Measurements from ENCODE around the gene GRM4. TPM values are rescaled to one million over a fixed set of nuclear protein-coding genes. Genes with fewer than 3 reads are reported as not detected.

GRM4 gene
- total and polyA plus RNA-seq, 9 of the 15 experiments (the other 6 are each of a cell fraction or from before 2014, with no cell fraction given), result 0.18 TPM; not detected in 8

GRCh38 chr6:33990061-33990541 lies 155.8 kb downstream of the GRM4 start (continued):
- peak; percentile 86 for TF ChIP-seq TEAD4 (IDR thresholded peaks at IDR 0.05; ENCODE audit: low read length)
- no peak for TF ChIP-seq TEAD4 (CRISPR knock-in tag; IDR thresholded peaks at IDR 0.05; ENCODE audit: borderline replicate concordance)
- peak; percentile 60; the same call in 1 of the 2 replicates for TF ChIP-seq ARID1B (IDR thresholded peaks at IDR 0.05)
- no peak for TF ChIP-seq MCM7 (IDR thresholded peaks at IDR 0.05)
- TF ChIP-seq TCF3 (CRISPR knock-in tag; IDR thresholded peaks at IDR 0.05), result peak; percentile 69
- TF ChIP-seq HIVEP1 (CRISPR knock-in tag; IDR thresholded peaks at IDR 0.05), result no peak
- TF ChIP-seq NR0B1 (IDR thresholded peaks at IDR 0.05; ENCODE audit: partially characterized antibody), result no peak
- no peak for TF ChIP-seq ZSCAN29 (IDR thresholded peaks at IDR 0.05)
- no peak for TF ChIP-seq SMARCB1 (IDR thresholded peaks at IDR 0.05; ENCODE audit: insufficient read length, low read depth)
- TF ChIP-seq STAT5A (IDR thresholded peaks at IDR 0.05; ENCODE audit: borderline replicate concordance, low read length), result peak; percentile 47; the same call in 1 of the 2 replicates
- TF ChIP-seq, protein P1, sequence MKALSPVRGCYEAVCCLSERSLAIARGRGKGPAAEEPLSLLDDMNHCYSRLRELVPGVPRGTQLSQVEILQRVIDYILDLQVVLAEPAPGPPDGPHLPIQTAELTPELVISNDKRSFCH (CRISPR knock-in tag; IDR thresholded peaks at IDR 0.05), result no peak
- TF ChIP-seq, protein P1 (tag; IDR thresholded peaks at IDR 0.05), result no peak
- peak; percentile 90 for TF ChIP-seq CBFA2T2 (conservative IDR thresholded peaks at IDR 0.05)
- TF ChIP-seq LARP7 (IDR thresholded peaks at IDR 0.05), result no peak
- no peak for TF ChIP-seq BRD4 (IDR thresholded peaks at IDR 0.05)
- TF ChIP-seq, protein P2, sequence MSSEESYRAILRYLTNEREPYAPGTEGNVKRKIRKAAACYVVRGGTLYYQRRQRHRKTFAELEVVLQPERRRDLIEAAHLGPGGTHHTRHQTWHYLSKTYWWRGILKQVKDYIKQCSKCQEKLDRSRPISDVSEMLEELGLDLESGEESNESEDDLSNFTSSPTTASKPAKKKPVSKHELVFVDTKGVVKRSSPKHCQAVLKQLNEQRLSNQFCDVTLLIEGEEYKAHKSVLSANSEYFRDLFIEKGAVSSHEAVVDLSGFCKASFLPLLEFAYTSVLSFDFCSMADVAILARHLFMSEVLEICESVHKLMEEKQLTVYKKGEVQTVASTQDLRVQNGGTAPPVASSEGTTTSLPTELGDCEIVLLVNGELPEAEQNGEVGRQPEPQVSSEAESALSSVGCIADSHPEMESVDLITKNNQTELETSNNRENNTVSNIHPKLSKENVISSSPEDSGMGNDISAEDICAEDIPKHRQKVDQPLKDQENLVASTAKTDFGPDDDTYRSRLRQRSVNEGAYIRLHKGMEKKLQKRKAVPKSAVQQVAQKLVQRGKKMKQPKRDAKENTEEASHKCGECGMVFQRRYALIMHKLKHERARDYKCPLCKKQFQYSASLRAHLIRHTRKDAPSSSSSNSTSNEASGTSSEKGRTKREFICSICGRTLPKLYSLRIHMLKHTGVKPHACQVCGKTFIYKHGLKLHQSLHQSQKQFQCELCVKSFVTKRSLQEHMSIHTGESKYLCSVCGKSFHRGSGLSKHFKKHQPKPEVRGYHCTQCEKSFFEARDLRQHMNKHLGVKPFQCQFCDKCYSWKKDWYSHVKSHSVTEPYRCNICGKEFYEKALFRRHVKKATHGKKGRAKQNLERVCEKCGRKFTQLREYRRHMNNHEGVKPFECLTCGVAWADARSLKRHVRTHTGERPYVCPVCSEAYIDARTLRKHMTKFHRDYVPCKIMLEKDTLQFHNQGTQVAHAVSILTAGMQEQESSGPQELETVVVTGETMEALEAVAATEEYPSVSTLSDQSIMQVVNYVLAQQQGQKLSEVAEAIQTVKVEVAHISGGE (CRISPR knock-in tag; IDR thresholded peaks at IDR 0.05), result 0 out of 6 replicates have a peak, but pooled peaks of 1 of the 3 experiments have one; percentile 21
- TF ChIP-seq KLF16 (IDR thresholded peaks at IDR 0.05), result peak; percentile 42; the same call in 1 of the 2 replicates
- peak; percentile 78 to 79 for TF ChIP-seq TRIM24 (IDR thresholded peaks at IDR 0.05)
- TF ChIP-seq POLR2AphosphoS5 (IDR thresholded peaks at IDR 0.05; ENCODE audit: control insufficient read depth, insufficient read depth, low read depth, low read length), result peak; percentile 49
- TF ChIP-seq CCAR2 (IDR thresholded peaks at IDR 0.05; ENCODE audit: low read depth, low read length), result no peak
- no peak for TF ChIP-seq ZNF384 (IDR thresholded peaks at IDR 0.05; ENCODE audit: low read depth, low read length)
- TF ChIP-seq POLR2H (tag; IDR thresholded peaks at IDR 0.05; ENCODE audit: low read depth), result no peak
- no peak for TF ChIP-seq ARID3A (IDR thresholded peaks at IDR 0.05; ENCODE audit: borderline replicate concordance, low read depth, low read length)
- 0 out of 2 replicates have a peak, but pooled peaks have one; percentile 39 for TF ChIP-seq FOXM1 (IDR thresholded peaks at IDR 0.05; ENCODE audit: low read depth)
- no peak for TF ChIP-seq FOXM1 (CRISPR knock-in tag; IDR thresholded peaks at IDR 0.05; ENCODE audit: low read depth)
